NCI-H2227 (cell line): ENCODE measurements around the gene EPHA5.

Experiments used
- DNase-seq: peaks from one replicate; lab custom pipeline; 2025; ENCODE audit not compliant: unreplicated experiment; lab: John Stamatoyannopoulos, UW

EPHA5 gene

GRCh38 chr4:65670331-65671031 lies at the start of gene EPHA5:
EPHA5 (minus strand) TSS chr4:65670489; CDS start chr4:65669742, 747 bp downstream.
- peak; percentile 68 for DNase-seq

DNA sequence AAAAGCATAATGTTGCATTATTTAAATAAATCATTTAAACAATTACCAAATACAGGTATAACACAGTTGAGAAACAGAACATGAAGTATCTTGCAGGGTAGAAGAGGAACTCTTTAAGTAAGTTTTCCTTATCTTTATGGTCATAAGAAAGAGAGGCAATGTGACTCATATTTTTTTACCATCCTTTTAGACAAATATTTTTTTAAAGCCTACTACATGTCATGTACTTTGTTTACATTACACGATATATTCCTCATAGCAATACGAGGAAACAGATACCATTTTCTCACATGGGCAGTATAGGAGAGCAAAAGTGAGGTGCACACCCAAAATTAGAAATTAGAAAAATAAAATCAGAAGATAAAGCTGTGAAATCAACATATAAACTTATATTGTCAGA lies 49.3 kb upstream of the EPHA5 start:
- DNase-seq = no peak

DNA sequence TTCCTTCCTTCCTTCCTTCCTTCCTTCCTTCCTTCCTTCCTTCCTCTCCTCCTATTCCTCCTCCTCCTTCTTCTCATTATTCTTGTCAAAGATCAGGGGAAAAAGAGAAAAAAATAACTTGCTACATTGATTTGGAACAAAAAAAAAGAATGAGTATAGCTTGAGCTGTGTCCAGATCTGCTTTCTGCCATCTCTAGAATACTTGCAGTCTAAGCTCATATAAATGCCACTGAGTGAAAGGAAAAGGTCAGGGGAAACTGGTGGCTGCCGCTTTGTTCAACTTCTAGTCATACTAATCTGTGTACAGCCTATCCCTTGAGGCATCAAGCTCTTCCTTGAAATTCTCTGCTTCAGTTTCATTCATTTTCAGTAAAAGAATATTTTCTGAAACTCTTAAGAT lies 28.3 kb upstream of the EPHA5 start:
- no peak for DNase-seq

DNA sequence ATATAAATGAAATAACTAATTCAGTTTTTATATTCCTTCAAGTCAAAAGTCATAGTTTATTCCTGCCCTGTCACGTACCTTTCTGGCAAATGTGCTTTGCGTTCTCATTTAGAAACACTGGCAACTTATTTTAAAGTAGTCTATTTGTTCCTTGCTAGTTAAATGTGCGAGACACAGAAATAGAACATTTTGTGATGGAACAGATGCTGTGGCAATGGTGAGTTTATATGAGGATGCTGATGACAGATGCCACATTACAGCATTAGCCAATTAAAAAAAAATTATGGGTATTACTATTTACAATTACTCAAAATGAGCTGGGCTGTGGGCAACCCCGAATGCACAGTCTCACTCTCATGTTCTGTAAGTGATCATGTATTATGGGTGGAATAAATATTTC lies 26.1 kb upstream of the EPHA5 start:
- no peak for DNase-seq

- no peak for DNase-seq
Measured at GRCh38 chr4:65671372-65671771, 1.1 kb upstream of the EPHA5 start.

GRCh38 chr4:65670020-65670330 lies 314 bp downstream of the EPHA5 start:
- no peak for DNase-seq

- no peak for DNase-seq
Measured at GRCh38 chr4:65669111-65670019, 924 bp downstream of the EPHA5 start.

DNA sequence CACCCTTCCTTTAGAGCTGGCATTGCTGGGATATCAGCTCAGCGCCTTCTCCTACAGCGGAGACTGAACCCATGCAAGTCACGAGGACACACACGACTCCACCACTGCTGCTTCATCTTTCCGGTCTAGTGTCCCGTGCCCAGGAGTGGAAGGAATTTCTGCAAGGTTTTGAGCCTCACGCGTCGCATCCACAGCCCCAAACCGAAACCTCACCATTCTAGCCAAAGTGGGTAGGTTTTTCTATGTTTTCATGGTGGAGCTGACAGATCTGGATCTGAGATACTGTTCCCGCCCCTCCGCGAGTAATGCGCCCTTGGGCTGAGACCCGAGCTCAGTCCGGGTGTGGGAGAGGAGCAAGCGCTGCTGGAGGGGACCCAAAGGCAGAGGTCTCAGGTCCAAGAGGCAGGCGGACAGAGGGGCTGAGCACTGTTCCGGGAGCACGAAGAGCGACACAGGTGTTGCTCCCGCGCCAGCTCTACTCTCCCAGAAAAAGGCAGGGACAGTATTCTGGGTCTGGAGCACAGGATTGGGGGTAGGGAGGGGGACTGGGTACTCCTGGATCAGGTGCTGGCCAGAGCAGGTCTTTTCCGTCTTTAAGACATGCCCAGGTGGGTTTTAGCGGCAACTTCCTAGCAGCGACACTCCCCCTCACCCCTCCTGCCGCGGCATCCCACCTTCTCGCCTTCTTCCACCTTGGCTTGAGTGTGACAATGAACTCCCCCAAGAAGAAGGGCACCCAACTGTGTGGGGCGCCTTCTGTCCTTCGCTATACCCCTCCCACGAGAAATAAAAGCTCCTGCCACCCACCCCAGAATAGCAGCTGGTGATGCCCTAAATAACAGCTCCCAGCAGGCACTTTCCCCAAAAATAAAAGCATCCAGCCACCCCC lies 1.8 kb downstream of the EPHA5 start:
- no peak for DNase-seq

DNA sequence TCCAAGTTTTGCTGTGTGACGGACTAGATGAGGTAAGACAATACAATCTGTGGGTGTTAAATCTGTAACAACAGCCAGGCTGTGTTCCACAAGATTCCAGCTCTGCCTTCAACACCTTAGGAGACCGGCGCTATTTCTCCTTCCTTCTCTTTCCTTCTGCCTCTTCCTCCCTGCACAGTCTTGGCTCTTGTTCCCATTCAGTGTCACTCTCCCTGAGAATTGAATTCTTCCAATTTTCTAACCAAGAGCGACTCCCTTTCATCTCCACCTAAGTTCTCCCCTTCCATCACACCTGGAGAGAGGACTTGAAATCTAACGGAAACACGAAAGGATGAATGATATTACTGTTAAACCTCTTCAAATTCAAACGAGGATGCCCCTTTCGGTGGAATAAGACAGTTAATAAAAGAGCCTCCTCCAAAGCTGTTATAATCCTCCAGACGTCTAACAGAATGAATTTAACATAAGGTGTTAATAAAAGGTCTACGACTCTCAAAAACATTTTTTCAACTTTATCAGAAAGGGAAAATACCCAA lies 2.7 kb downstream of the EPHA5 start:
- no peak for DNase-seq

GRCh38 chr4:65665771-65666523 lies 4.3 kb downstream of the EPHA5 start:
- peak; percentile 20 for DNase-seq

GRCh38 chr4:65661471-65661870 lies 8.8 kb downstream of the EPHA5 start:
- DNase-seq = no peak

- DNase-seq = no peak
Measured at GRCh38 chr4:65658117-65658516, 12.2 kb downstream of the EPHA5 start.

GRCh38 chr4:65656008-65656407 lies 14.3 kb downstream of the EPHA5 start:
- DNase-seq = no peak

DNA sequence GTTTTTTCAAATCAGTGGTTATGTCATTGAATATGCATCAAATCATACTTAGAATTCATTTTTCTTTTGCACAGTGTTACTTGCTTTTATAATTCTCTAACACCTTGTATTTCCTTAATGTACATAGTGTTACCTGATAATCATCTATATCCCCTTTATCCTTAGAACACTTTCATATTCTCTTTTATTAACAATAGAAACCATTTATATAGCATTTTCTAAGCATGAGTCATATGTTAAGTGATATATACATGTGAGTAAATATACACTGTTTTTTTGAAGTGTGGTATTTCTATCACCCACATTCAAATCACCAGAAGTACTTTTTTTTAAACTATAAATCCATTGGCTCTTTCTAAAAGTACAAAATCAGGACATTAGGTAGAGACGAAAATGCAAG lies 15.3 kb downstream of the EPHA5 start:
- DNase-seq = no peak

DNA sequence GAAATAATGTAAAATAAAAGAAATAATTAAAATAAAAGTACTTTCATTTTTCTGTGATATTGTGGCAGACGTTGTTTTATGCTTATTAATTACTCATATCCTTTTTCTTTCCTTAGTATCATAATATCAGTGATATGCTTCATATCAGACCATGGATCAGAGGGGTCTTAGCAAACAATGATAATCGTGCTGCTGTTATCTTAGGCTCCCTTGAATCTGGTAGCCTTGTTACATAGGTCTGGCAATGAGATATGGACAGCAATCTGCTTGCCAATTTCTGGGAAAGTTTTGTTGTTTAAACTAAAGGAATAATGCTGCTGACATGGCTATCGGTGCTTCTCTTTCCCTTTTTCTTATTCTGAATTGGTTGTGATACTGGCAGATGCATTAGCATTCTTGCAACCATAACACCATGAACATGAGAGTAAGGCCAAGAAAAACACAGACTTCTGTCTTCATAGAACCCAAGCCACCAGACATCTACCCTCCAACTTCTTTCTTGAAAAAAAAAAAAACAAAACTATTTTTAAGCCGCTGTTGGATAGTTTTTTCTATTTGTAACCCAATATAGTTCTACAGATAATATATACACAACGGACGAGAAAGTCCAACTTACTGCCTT lies 16.4 kb downstream of the EPHA5 start:
- DNase-seq = no peak

GRCh38 chr4:65651751-65652150 lies 18.5 kb downstream of the EPHA5 start:
- no peak for DNase-seq

DNA sequence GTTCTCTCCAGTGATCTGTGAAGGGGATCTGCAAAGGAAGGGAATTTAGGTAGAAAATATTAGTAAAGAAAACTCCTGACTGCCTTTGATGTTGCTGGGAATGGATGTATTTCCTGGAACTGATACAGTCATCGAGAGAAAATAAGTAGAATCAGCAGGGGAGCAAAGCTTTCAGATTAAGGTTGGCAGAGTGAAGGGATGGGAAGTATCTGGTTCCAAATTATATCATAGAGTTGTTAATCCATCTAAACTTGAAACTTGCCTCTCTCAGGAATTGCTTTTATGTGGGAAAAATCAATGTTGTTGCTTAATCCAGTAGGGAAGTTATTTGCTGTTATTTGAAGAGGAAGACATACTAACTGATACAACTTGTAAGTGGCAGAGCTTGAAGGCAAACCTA lies 19.3 kb downstream of the EPHA5 start:
- no peak for DNase-seq

DNA sequence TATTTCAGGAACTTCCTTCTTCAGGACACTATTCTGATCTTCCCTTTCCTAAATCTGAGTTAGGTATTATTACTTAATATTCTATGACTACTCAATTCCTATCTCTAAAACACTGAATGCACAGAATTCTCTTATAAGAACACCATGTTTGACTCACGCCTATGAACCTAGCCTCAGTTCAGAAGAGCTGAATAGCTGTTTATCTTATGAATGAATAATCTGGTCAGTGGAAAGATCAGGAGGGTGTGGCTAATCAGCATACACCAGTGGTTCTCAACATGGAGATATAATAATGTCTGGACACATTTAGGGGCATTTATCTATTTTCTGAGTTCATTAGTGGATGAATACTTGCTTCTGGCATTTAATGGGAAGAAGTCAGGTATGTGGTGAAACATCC lies 24.2 kb downstream of the EPHA5 start:
- no peak for DNase-seq

- no peak for DNase-seq
Measured at GRCh38 chr4:65645185-65645584, 25.1 kb downstream of the EPHA5 start.
